HepG2 (cell line): ENCODE measurements around the gene RNF208. TPM values are rescaled to one million over a fixed set of nuclear protein-coding genes. Genes with fewer than 3 reads are reported as not detected.
A peak's percentile ranks its signal among the peaks of the same experiment; 100 is the strongest.

Experiments
- AGO2 ChIP-seq: fragments of 200-400 bp; formaldehyde crosslinking; optimal IDR thresholded peaks from 2 replicates; pipeline ENCODE3; 2017; ENCODE audit warnings: mild to moderate bottlenecking, low read depth, low read length, moderate library complexity
- RBFOX2 ChIP-seq: fragments of 200-400 bp; formaldehyde crosslinking; IDR thresholded peaks from 2 replicates; pipeline ENCODE4 v1.6.1; 2017; ENCODE audit warnings: low read depth, mild to moderate bottlenecking, low read length
- SMC3 ChIP-seq: IDR thresholded peaks from 2 replicates; pipeline ENCODE4 v1.6.1; 2011; ENCODE audit warnings: low read length, improper control_type of control experiment
- ZNF10 ChIP-seq: sonication (generic); formaldehyde crosslinking; IDR thresholded peaks from 2 replicates; pipeline ENCODE4 v1.4.0; 2020; ENCODE audit warnings: mild to moderate bottlenecking, low read depth, missing genetic modification reagents, borderline replicate concordance
- polyA plus RNA-seq, 8 experiments: library from polyadenylated mRNA; depleted of rRNA in 3 of 8; stranded (reverse) in 7 of 8; unstranded in 1 of 8; fragments of >200 nt; fragmentation: Illumina TruSeq in 4 of 8; extraction: Trizol in 4 of 8; gene quantifications; 2 replicates each; pipeline versions ENCODE4 v1.2.1 to v1.2.3, GENCODE V29; 2011 to 2016; ENCODE audit warnings: low read depth in 4 of 8, missing spikeins in 1 of 8, mixed read lengths in 1 of 8; ENCODE audit not compliant: insufficient read depth in 1 of 8
- total RNA-seq, 5 experiments: library from RNA; depleted of rRNA; stranded (reverse); fragments of >200 nt; fragmentation: Illumina TruSeq; extraction: Trizol; gene quantifications; 2 replicates each; pipeline ENCODE4 v1.2.3, GENCODE V29; 2016; ENCODE audit warnings: low read depth in 1 of 5
- TF ChIP-seq, protein P1 (sequence below): sonication (generic); formaldehyde crosslinking; IDR thresholded peaks from 2 replicates; pipeline ENCODE4 v1.4.0; 2020; ENCODE audit warnings: missing genetic modification reagents, borderline replicate concordance
- TF ChIP-seq, protein P2 (sequence below): sonication (generic); formaldehyde crosslinking; IDR thresholded peaks from 2 replicates; pipeline ENCODE4 v1.5.1; 2020; ENCODE audit warnings: mild to moderate bottlenecking, missing genetic modification reagents, borderline replicate concordance

Gene RNF208
- total and polyA plus RNA-seq, 2 of the 13 experiments (the other 11 are each of a cell fraction or from before 2014, with no cell fraction given): 1.6 to 2.1 TPM

GRCh38 chr9:137266585-137267453, 44.8 kb upstream of the RNF208 start (continued):
- TF ChIP-seq, protein P1, sequence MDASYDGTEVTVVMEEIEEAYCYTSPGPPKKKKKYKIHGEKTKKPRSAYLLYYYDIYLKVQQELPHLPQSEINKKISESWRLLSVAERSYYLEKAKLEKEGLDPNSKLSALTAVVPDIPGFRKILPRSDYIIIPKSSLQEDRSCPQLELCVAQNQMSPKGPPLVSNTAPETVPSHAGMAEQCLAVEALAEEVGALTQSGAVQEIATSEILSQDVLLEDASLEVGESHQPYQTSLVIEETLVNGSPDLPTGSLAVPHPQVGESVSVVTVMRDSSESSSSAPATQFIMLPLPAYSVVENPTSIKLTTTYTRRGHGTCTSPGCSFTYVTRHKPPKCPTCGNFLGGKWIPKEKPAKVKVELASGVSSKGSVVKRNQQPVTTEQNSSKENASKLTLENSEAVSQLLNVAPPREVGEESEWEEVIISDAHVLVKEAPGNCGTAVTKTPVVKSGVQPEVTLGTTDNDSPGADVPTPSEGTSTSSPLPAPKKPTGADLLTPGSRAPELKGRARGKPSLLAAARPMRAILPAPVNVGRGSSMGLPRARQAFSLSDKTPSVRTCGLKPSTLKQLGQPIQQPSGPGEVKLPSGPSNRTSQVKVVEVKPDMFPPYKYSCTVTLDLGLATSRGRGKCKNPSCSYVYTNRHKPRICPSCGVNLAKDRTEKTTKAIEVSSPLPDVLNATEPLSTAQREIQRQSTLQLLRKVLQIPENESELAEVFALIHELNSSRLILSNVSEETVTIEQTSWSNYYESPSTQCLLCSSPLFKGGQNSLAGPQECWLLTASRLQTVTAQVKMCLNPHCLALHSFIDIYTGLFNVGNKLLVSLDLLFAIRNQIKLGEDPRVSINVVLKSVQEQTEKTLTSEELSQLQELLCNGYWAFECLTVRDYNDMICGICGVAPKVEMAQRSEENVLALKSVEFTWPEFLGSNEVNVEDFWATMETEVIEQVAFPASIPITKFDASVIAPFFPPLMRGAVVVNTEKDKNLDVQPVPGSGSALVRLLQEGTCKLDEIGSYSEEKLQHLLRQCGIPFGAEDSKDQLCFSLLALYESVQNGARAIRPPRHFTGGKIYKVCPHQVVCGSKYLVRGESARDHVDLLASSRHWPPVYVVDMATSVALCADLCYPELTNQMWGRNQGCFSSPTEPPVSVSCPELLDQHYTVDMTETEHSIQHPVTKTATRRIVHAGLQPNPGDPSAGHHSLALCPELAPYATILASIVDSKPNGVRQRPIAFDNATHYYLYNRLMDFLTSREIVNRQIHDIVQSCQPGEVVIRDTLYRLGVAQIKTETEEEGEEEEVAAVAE: no peak
- TF ChIP-seq ZNF10 (CRISPR knock-in tag) (no peak), SMC3 (no peak), AGO2 (peak; percentile 18), RBFOX2 (peak; percentile 49; the same call in 1 of the 2 replicates)
- TF ChIP-seq, protein P2, sequence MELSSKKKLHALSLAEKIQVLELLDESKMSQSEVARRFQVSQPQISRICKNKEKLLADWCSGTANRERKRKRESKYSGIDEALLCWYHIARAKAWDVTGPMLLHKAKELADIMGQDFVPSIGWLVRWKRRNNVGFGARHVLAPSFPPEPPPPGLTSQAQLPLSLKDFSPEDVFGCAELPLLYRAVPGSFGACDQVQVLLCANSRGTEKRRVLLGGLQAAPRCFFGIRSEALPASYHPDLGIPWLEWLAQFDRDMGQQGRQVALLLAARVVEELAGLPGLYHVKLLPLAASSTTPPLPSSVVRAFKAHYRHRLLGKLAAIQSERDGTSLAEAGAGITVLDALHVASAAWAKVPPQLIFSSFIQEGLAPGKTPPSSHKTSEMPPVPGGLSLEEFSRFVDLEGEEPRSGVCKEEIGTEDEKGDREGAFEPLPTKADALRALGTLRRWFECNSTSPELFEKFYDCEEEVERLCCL (CRISPR knock-in tag): no peak
- TF ChIP-seq, all 625 proteins: peak for 2
